Right lobe of liver (tissue), 4 donors: ENCODE data around the gene GTF2A1L.

ENCODE experiments used
- POLR2A ChIP-seq: fragments of 450-650 bp; IDR thresholded peaks from one replicate; pipeline ENCODE4 v1.6.1; 2017; ENCODE audit warnings: antibody characterized with exemption, mild to moderate bottlenecking
- TF ChIP-seq, protein P1 (sequence below), 4 donors: fragments of 200-600 bp in 3 of 4; fragments of 450-650 bp in 1 of 4; IDR thresholded peaks; one replicate each; pipeline versions ENCODE4 v1.5.1 to v1.8.0; 2016 to 2022; ENCODE audit warnings: antibody characterized with exemption in 4 of 4, mild to moderate bottlenecking in 2 of 4
- donor health status: DM: no; HTN: no; CAD: no.
- donor health status: DM: no; HTN: no; CAD: no.
- donor health status: DM: no; HTN: yes; CAD: no.

DNA sequence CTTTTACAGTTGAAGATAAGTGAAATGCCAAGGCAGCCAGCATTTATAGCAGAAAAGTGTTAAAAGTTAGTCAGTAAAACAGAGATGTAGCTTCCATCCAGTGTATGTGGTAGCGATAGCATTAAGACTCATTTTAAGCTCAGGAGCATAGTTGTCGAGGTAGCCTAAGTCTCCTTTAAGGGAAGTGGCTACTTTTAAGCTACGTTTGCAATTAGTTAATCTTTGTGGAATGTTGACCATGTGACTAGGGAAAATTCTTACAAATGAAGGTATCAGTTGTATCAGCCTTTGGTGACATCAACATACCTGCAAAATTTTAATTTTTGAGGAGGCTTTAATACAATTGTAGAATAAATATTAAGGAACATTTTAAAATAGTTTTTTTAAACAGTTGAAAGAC is 76.0 kb downstream of the GTF2A1L start:
- TF ChIP-seq, protein P1, sequence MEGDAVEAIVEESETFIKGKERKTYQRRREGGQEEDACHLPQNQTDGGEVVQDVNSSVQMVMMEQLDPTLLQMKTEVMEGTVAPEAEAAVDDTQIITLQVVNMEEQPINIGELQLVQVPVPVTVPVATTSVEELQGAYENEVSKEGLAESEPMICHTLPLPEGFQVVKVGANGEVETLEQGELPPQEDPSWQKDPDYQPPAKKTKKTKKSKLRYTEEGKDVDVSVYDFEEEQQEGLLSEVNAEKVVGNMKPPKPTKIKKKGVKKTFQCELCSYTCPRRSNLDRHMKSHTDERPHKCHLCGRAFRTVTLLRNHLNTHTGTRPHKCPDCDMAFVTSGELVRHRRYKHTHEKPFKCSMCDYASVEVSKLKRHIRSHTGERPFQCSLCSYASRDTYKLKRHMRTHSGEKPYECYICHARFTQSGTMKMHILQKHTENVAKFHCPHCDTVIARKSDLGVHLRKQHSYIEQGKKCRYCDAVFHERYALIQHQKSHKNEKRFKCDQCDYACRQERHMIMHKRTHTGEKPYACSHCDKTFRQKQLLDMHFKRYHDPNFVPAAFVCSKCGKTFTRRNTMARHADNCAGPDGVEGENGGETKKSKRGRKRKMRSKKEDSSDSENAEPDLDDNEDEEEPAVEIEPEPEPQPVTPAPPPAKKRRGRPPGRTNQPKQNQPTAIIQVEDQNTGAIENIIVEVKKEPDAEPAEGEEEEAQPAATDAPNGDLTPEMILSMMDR (IDR thresholded peaks at IDR 0.05) = no peak
- TF ChIP-seq POLR2A = no peak
